Colonic mucosa (tissue), 4 donors: ENCODE data around the gene RAB35. TPM values are rescaled to one million over a fixed set of nuclear protein-coding genes. Genes with fewer than 3 reads are reported as not detected.

Source experiments
- DNase-seq: peaks from one replicate; pipeline ENCODE4 v3.0.0-alpha.2; 2020
- H3K27ac ChIP-seq: fragments of 200-600 bp; one replicate; pipeline ENCODE4 v1.8.0; 2021
- H3K27me3 ChIP-seq: fragments of 200-600 bp; one replicate; pipeline ENCODE4 v1.8.0; 2021
- H3K36me3 ChIP-seq: fragments of 200-600 bp; one replicate; pipeline ENCODE4 v1.8.0; 2021
- H3K4me1 ChIP-seq: fragments of 200-600 bp; one replicate; pipeline ENCODE4 v1.8.0; 2021; ENCODE audit warnings: mild to moderate bottlenecking
- H3K4me3 ChIP-seq: fragments of 200-600 bp; one replicate; pipeline ENCODE4 v1.8.0; 2021
- H3K9ac ChIP-seq, 2 donors: one replicate each; pipeline ENCODE4 v1.7.0; 2013; ENCODE audit warnings: control low read depth in 2 of 2, low read depth in 2 of 2, low read length in 2 of 2
- H3K9me3 ChIP-seq: fragments of 200-600 bp; one replicate; pipeline ENCODE4 v1.8.0; 2021
- CTCF ChIP-seq: fragments of 200-600 bp; IDR thresholded peaks from one replicate; pipeline ENCODE4 v1.8.0; 2022; ENCODE audit warnings: antibody characterized with exemption, mild to moderate bottlenecking
- intact Hi-C: fragments of 100-400 bp; cut with DNase I; formaldehyde crosslinking; loops from one replicate; pipeline ENCODE4 v1.14.1; 2022
- total RNA-seq, 2 donors: library from RNA; stranded (reverse); fragmentation: NEBNext Ultra II Directional in 1 of 2; extraction: Animal tissue kit (Norgen Biotek cat#: 25700) in 1 of 2; gene quantifications; one replicate each; pipeline ENCODE4 v1.2.1, GENCODE V29; 2021
- donor health status: healthy.
- donor health status: DM: no; HTN: no; CAD: no.
- donor health status: DM: no; HTN: no; CAD: no.

RAB35 gene
- total RNA-seq, 2 donors from 2014 or later, result 46.4 to 61.9 TPM

- Histone ChIP-seq H3K27me3 (no peaks in the 10 kb centered on the region), H3K36me3 (no peaks in the 10 kb centered on the region), H3K4me3 (no peak overlapping the region), H3K27ac (no peak overlapping the region), H3K9me3 (no peaks in the 10 kb centered on the region), H3K9ac (no peak overlapping the region), H3K4me1 (peaks cover 4% of the 10 kb centered on the region)
- no peak for DNase-seq
- TF ChIP-seq CTCF, result no peak
- intact Hi-C loops, result no loop called here
Measured at GRCh38 chr12:120091371-120092090, 25.0 kb downstream of the RAB35 start.

- no peaks in the 10 kb centered on the region for H3K9me3 ChIP-seq
- H3K4me1 ChIP-seq, result peaks cover 4% of the 10 kb centered on the region
- TF ChIP-seq CTCF, result no peak
- no peaks in the 10 kb centered on the region for H3K27me3 ChIP-seq
- H3K9ac ChIP-seq, result no peak overlapping the region
- intact Hi-C loops, result no loop called here
- H3K36me3 ChIP-seq, result no peaks in the 10 kb centered on the region
- no peak overlapping the region for H3K4me3 ChIP-seq
- no peak for DNase-seq
- no peak overlapping the region for H3K27ac ChIP-seq
Measured at GRCh38 chr12:120090626-120091295, 25.8 kb downstream of the RAB35 start.

- H3K4me1 ChIP-seq, result peaks cover 4% of the 10 kb centered on the region
- H3K36me3 ChIP-seq, result no peaks in the 10 kb centered on the region
- no peak overlapping the region for H3K4me3 ChIP-seq
- no peak for TF ChIP-seq CTCF
- intact Hi-C loops, result no loop called here
- H3K27ac ChIP-seq, result no peak overlapping the region
- no peak overlapping the region for H3K9ac ChIP-seq
- no peaks in the 10 kb centered on the region for H3K9me3 ChIP-seq
- H3K27me3 ChIP-seq, result no peaks in the 10 kb centered on the region
- DNase-seq, result no peak
Measured at GRCh38 chr12:120090206-120090605, 26.3 kb downstream of the RAB35 start.

GRCh38 chr12:120089796-120090195, 26.8 kb downstream of the RAB35 start:
- Histone ChIP-seq H3K9me3 (no peaks in the 10 kb centered on the region), H3K27ac (no peak overlapping the region), H3K4me1 (peaks cover 4% of the 10 kb centered on the region), H3K4me3 (no peak overlapping the region), H3K9ac (no peak overlapping the region), H3K27me3 (no peaks in the 10 kb centered on the region), H3K36me3 (no peaks in the 10 kb centered on the region)
- no peak for TF ChIP-seq CTCF
- no peak for DNase-seq
- intact Hi-C loops, result no loop called here

GRCh38 chr12:120089105-120089504, 27.4 kb downstream of the RAB35 start:
- H3K36me3 ChIP-seq, result no peaks in the 10 kb centered on the region
- intact Hi-C loops, result no loop called here
- no peaks in the 10 kb centered on the region for H3K9me3 ChIP-seq
- H3K27me3 ChIP-seq, result no peaks in the 10 kb centered on the region
- H3K9ac ChIP-seq, result no peak overlapping the region
- H3K4me1 ChIP-seq, result peaks cover 4% of the 10 kb centered on the region
- no peak overlapping the region for H3K27ac ChIP-seq
- DNase-seq, result no peak
- TF ChIP-seq CTCF, result no peak
- no peak overlapping the region for H3K4me3 ChIP-seq
